ENCODE results near the gene RTN4R.

RTN4R gene

DNA sequence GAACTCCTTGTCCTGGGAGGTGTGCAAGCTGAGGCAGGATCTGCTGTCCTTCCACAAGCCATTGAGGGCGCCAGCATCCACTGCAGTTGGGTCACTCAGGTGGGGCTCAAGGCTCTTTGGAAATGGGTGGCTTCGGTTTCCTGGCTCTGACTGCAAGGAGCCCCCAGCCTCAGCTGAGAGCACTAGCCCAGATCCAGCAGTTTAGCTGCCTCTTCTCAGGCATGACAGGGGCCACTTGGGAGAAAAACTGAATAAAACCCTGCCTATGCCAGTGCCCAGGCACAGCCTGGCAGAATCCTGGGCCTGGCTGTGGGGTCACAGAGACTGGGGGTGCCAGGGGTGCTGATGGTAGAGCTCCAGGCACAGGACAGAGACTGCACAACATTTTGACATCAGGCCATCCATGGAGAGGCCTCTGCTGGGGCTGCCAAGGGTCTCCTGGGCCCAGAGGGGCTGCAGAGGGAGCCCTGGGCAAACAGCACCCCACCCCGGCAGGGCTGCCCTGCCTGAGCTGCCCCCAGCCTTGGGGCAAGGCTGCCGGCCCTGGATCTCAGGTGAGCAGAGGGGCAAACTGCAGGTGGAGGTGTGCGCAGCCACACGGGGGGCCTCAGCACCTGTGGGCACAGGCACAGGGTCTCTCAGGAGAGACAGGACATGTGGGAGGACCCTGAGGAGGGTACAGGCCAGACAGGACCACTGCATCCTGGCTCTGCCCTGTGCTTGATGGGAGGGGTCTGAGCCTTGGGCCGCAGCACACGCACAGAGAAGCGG, 28.3 kb downstream of the RTN4R start:
- DNase-seq: no peak

DNA sequence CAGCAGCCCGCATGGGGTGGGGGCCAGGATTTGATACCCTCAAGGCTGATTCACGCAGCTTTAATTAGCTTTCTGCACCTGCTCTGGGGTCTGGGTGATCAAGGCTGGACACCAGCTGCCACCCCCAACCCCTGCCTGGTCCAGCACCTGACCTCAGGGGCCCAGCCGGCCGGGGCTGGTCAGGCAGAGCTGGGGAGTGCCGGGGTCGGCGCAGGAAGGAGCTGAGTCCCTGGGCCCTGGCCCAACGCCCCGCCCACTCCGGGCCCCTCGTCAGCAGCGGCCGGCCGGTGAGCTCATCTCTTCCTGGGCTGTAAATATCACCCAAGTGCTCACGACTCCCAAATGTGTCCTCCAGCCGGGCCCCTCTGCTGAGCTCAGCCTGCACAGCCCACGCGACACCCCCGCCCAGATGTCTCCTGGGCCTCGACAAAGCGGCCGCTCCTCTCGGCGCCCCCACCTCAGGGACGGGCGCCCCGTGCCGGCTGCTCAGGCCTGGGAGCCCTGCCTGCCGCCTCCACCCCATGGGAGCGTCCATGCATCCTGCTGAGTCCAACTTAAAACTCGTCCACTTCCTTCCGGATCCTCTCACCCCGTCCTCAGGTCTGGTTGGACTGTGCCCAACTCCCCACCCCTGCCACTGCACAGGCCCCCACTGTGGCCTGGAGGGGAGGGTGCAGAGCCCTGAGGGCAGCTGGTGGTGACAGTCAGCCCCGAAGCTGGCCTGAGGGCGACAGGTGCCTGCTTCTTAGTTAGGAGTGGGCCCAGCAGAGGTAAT, 29.0 kb downstream of the RTN4R start:
- DNase-seq: no peak

- DNase-seq: no peak
Observed at GRCh38 chr22:20238536-20238900, 29.6 kb downstream of the RTN4R start.

DNA sequence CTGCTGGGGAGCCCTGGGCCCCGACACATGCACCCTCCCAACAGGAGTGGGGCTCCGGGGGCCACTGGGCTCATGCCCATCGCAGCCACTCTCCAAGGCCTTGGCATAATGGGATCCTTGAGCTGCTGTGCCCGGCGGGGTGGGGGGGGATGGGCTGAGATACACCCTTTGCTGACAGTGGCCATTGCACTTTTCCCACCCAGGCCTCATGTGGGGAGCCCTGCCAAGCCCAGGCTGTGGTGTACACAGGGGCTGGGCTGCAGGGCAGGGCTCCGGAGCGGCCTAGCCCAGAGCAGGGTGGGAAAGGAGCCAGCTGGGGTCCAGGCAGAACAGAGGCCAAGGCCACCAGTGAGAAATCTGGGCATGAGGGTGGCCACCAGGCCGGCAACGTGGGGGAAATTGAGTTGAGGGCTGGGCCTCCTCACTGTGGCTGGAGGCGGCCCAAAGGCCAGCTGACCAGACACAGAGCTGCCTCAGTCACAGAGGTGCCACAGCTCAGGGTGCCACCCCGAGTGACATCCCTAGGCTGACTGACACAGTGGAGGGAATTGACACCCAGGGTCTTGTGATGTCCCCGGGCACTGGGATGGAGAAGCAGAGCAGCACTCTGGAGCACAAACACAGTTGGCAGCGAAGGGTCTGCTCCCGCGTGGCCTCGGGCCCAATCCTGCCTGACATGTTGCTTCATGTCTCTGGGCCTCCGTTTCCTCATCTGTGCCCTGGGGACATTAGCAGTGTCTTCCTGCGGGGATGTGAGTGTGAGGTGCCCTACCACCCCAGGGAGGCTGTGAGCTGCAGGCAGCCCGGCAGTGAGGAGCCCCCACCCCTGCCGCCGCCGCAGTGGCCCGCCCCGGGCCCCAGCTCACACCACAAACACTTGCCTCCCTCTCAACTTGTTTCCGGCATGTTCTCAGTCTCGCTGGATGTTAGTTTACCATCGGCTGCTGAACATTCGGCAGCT, 30.4 kb downstream of the RTN4R start:
- no peak for DNase-seq

- DNase-seq: no peak
Observed at GRCh38 chr22:20236052-20236717, 31.9 kb downstream of the RTN4R start.

- no peak for DNase-seq
Observed at GRCh38 chr22:20235389-20235991, 32.6 kb downstream of the RTN4R start.

DNA sequence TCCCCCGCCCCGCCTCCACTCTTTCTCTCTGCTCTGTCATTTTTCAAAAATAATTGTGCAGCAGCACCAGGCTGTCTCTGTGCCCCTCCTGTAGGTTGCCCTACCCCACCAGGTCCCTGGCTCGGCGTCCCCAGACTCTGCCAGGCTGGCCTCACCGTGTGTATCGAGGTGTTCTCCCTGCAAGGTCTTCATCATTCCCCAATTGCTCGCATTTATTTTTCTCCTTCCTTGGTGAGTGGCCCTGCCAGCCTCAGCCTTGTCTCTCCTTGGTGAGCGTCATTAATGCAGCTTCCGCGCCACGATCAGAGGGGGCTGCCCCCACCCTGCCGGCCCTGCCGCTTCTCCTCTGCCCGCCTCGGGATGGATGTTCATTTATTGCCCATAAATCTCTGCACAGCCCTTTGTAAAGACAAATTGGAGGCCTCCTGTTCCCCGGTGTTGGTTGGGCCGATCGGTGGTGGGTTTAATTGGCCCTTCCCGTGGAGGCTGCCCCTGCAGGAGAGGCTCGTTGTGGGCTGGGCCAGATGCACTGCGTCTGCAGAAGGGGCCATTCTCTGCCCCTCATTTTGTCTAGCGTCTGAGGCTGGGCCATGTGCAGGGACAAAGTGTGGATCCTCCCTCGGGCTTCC, 33.2 kb downstream of the RTN4R start:
- DNase-seq: no peak

GRCh38 chr22:20234314-20234682, 33.8 kb downstream of the RTN4R start:
- DNase-seq: no peak

DNA sequence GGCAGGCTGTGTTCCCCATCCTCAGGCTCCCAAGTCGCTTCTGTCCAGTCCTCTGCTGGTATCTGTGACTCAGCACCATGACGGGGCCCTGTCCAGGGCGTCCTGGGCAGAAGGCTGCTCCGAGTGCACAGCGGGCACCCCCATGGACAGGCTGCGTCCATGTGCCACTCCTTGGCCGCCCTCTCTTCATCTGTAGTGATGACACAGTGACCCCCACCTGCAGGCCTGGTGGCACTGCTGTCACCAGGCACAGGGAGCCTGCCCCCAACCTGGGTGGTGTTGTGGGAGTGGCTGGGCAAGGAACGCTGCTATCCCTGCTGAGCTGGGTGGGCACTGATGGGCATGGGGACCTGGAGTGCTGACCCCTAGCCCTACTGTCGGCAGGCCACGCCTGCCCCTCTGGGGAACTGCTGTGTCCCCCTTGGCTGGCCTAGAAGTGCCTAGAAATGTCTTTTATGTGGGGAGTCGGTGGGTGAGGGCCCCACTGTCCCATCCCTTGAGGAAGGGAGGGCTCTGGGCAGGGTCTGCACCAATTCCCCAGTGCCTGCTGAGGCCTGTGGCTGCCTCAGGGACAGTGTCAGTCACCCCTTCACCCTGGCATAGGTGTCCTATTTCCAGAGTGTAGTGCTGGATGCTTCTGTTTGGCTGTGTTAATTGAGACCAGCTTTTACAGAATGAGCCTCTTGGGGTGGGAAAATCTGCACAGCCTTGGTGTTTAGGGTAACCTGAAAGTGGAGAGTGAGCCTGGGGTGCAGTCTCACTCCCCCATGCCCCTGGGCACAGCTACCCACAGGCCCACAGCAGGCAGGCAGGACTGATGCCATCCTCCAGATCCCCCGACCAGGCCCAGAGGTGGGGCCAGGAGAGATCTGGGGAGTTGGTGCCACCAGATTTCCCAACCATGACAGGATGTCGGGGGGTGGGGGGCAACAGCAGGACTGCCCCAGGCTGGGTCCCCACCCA, 34.5 kb downstream of the RTN4R start:
- no peak for DNase-seq

DNA sequence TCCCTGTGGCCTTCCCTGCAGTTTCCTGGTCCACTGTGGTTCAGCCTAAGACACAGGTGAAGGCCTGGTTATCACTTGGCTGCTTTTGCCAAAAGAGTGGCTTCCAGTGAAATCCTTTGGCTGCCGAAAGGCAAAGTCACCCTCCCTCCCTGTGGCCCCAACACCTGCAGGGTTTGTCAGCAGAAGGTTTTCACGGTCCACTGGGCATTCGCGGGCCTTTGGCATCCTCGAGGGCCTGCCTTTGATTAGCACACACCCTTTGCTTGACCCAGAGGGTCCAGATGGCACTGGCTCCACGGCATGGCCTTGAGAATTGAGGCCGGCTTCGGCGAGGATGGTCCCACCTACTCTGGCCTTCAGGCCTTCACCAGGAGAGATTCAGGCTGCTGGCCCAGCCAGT, 35.3 kb downstream of the RTN4R start:
- DNase-seq: no peak

- DNase-seq: no peak
Observed at GRCh38 chr22:20232237-20232598, 35.9 kb downstream of the RTN4R start.

DNA sequence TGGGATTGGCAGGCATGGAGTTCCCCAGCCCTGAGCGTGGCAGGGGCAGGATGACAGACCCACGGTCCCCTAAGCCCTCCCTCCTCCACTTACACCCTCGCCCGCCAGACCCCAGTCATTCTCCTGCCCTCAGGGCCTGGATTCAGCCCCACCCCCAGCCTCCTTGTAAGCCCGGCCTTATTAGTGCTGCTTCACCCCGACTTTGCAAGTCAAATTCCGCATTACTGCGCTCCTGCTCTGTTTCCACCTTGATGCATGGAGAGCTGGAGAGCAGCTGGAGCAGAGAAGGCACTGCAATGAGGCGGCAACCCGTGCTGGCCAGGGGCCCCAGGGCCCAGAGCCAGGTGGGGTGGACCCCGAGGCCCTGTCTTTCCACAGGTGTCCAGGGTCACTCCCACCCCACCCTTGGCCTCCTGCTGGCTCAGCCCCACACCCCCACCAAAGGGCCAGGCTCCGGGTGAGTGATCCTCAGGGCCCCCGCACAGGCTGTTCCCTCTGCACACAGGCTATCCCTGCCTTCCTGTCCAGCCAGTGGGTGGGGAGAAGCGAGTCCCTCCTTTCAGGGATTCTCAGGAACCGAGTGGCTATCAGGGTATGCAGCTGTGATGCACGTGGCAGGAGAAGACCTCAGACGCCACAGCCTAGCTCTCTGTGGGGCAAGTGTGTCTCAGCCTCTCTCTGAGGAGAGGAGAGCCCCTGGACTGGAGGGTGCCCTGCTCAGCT, 36.4 kb downstream of the RTN4R start:
- no peak for DNase-seq

DNA sequence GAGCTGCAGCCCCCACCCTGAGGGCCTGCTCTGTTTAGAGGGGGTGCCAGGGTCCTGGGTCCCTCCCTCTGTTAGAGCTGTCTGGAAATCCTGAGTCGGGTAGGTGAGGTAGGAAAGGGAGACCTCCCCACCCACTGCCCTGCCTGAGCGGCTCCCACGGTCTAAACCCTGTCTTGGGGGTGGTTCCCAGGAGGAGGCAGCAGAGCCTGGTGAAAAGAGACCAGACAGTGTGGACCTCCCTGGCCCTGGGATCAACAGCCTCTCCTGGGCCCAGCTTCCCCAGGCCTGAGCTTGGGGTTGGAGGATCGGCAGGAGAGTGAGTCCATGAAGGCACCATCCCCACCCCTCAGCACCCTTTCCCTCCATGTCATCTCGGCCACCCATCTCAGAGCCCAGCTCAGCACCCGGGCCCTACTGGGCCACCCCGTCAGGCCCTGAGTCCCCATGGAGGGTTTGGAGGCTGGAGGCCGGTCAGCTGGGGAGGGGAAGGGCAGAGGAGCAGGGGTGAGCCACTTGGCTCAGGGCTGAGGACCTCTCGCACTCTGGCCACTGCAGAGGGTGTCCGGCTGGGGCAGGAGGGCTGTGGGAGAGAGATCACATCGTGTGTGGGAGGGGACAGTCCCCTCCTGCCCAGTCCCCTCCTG, 37.2 kb downstream of the RTN4R start:
- no peak for DNase-seq

- no peak for DNase-seq
Observed at GRCh38 chr22:20229916-20230775, 38.0 kb downstream of the RTN4R start.

GRCh38 chr22:20228939-20229272, 39.2 kb downstream of the RTN4R start:
- DNase-seq: no peak

DNA sequence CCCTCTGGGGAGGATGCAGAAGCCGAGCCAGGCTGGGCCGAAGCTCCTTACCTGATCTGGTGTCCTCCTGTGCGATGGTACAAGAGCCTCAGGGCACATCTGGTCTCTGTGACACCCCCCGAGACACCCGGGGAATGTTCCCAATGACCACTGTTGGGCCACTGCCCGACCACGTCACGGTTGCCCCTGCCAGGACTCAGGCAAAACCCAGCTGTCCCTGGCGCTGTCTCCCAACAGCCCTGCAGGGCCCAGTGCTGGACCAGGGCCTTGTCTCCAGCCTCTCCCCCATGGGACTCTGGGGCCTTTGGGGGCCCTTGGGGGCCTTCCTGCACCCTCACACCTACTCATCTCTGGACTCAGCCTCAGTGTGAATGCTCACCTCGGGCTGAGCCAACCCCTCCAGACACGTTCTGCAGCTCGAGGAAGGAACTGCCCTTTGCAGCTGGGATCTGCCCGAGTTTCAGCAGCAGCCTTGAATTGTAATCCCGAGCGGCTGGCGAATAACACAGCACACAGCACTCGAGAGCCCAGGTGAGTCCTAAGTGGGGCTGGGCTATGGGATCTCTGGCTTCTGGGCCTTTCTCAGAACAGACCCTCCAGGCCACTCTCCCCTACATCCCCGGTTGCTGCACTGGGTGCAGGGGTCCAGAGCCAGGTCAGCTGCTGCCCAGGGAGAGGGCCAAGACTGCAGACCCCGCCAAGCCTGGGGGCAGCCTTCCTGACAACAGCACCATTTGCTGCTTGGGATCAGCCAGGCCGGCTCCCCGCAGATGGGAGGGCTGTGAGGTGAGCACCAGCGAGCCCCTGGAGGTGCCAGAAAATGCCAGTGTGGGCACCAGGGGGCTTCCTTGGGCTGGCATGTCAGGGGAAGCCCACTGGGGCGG, 39.8 kb downstream of the RTN4R start:
- no peak for DNase-seq

DNA sequence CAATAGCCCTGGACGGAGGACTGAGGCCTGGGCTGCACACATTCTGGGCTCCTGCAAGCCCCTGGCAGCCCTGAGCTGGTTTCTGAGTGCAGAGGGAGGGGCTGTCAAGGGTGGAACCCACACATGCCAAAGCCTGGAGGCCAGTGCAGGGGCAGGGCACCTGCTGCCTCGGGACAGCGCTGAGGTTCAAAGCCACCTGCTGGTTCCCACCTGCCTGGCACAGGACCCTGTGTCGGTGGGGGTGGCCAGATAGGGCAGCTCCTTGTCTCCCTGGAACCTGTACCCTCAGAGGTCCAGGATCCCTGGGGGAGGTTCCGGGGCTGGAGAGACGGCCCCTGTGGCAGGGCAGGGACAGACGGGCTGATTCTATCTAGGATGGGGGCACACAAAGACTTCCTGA, 40.8 kb downstream of the RTN4R start:
- no peak for DNase-seq

All from MV-4-11 (cell line).